HuH-7 (cell line): ENCODE results near the gene DNLZ.

Experiments
- DNase-seq: peaks from one replicate; pipeline ENCODE4 v3.0.0; 2011; ENCODE audit warnings: low spot score

The DNLZ gene

DNA sequence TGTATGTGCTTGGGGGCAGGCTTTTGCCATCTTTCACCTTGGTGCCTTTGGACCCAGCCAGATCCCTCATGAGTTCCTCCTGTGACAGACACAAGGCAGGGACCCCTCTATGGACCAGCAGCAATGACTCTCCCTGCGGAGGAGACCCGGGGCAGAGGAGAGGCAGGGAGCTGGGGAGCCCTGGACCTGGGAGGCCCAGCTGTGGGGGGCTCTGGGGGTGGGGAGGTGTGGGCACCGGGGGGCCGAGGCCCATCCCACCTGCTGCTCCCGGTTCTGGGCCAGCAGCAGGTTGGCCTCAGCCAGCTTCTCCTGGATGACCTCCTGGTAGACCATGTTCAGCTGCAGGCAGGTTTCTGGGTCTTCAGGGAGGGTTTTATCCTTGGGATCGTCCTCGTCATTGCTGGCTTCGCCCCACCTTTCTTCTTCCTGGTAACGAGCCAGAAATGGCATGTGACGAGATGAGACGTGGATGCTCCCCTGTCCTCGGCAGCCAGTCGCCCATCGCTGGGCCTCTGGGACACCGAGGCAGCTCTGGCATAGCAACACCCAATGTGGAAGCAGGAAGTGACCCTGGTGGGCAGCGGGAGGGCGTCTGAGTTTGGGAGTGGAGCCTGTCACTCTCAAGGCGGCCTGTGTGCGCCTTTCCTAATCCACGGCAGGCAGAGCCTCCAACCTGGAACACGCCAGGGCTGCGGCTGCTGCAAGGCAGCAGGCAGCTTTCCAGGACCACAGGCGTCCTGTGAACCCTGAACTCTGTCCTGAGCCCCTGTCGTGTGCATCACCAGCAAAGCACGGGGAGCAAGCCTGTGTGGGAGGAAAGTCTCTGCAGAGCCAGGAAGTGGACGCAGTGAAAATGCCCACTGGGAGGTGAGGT, 32.0 kb upstream of the DNLZ start:
- no peak for DNase-seq

DNA sequence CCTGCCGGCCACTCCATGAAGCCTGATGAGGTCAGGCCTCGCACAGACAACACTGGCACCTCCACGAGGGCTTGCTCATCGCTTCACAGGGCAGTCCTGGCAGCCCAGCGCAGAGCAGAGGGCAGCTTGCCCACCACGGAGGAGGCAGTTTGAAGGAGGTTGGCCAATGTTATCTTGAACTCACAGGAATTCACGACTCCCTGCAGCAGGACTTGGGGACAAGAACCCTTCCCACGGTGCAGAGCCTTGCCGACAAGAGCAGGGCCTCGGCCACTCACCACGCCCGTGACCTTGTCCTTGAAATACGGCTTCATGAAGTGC, 31.4 kb upstream of the DNLZ start:
- no peak for DNase-seq

DNA sequence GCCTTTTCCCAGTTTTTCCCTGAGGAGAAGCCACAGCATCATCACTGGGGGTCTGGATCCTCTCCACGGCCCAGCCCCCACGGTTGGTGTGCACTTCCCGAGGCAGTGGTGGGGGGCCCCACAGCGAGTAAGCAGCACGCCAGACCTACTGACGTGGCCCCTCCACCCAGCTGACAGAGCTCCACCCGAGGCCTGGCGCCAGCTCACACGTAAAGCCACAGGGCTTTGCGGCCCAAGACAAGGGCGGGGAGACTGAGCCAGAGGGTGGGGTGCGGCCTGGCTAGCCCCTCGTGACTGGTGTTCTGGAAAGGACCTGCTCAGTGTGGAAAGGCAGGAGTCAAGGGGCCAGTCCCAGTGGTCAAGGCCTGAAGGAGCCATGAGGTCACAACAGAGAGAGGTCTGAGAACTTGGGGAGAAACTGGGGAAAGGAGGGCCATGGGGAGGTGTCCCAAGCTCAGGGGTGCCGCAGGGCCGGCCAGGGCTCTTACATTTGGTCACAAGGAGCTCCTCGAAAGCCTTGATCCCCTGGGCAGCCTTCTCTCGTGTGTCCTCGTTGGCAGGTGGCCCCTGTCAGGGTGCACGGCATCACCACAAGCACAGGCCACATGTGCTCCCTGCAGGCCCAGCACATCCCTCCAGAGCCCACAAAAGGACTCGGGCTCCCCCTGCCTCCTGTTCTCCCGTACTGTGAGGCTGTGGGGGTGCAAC, 30.9 kb upstream of the DNLZ start:
- DNase-seq = no peak

DNA sequence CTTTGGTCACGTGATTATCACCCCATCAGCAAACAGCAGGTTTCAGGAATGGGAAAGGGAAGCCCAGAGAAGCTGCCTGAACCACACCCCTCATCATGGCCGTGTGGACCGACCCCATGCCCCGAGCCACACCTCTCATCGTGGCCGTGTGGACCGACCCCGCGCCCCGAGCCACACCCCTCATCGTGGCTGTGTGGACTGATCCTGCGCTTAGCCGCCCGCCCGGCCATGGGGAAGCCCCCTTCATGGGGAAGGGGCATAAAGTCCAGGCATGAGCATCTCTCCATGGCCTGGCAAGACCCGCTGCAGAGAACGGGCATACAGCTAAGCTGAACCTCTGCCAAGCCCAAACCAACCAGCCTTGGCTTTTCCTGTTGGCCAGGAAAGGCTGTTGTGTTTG, 30.0 kb upstream of the DNLZ start:
- no peak for DNase-seq

DNA sequence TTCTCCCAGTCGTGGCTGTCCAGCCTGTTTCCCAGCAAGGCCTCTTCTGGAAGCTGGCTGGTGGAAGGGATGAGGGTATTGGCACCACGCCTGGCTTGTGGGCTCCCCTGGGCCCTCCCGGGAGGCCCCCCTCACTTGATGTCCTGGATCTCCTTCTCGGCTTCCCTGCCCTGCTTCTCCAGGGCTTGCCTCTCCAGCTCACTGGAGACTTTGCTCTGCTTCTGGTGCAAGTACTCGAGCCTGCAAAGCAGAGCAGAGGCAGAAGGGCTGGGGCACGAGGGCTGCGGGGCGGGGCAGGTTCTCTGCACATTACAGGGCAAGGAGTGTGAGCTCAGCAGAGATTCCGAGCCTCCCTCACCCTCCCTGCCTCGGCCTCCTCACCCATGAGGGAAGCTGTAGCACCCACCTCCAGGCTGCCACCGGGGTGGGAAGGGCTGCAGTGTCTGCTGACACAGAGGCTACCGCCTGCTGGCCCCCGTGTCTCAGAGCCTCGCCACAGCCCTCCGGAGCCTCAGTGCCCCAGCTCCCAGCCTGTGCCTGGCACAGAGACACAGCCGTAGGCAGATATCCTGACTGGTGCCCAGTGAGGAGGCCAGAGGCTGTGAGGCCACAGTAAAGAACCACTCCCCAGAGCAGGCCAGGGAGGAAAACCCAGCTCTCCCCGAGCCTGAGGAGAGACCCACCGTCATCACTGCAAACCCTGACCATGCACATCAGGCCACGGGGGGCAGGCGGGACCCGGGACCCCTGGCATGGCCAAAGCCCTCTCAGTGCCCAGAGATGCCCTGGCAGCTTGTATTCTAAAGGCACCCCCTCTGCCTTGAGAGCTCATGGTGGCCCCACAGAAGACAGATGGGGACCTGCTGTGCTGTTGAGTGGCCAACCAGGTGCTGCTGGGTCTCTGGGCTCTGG, 29.2 kb upstream of the DNLZ start:
- no peak for DNase-seq

DNA sequence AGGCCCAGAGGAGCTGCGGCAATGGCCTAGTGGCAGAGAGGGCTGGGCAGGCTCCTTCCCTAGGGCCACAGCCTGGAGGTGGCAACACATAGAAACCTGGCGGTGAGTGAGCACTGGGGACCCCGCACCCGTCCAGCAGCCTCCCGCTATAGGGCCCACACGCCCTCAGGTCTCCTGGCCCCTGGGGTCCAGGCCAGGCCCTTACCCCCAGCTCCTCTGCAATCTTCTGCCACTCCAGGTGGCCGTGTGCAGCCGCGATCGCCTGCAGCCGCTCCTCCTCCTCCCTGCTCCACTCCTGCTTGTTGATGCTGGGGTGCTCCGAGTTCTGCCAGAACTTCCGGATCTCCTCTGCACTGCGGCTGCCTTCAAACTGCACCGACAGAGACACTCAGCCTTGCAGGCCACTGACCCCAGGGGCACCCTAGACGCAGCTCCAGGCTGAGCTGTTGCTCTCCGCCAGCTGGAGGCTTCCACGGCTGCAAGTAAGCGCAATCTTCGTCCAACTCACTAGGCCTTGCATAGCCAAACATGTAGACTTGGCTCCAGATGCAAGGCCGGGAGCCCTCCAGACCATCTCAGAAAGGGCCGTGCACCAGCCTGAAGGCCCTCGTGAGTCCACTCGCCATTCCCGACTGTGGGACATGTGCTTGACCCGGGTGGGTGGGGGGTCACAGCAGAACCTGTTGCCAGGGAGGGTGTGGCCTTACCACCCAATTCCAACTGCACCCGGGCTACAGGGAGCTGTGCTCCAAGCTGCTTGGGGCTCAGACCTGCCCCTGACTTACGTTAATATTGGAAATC, 28.4 kb upstream of the DNLZ start:
- no peak for DNase-seq

DNA sequence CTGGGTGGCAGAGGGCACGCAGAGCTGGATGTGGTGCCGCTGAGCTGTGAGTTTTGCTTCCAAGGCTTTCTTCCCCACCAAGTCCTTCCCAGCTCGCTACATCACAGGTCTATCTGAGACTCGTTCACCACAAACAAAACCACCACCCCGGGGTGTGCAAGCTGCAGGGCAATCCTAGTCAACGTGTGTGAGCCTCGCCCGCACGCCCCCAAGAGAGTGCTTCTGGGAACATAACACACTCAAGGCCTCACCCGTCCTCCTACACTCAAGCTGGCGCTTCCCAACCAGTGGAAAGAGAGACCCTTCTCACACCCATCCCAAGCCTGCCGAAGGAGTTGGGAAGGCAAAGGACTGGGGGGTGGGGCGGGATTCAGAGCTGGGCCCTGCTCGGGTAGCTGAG, 25.9 kb upstream of the DNLZ start:
- DNase-seq = no peak

DNA sequence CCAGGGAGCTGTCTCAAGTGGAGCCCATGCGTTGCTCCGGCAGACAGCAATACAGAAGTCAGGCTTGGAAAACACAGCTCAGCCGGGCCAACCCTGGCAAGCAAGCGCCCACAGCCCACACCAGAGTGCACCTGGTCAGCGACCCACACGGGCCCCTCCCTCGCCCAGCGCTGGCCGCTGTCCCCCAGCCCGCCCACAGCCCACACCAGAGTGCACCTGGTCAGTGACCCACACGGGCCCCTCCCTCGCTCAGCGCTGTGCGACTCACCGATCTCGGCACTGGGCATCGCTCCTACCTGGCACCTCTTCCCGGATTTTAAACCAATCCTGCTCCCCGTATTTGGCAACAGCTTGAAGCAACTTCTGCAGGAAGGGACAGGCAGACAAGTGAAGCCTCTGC, 23.7 kb upstream of the DNLZ start:
- no peak for DNase-seq

DNA sequence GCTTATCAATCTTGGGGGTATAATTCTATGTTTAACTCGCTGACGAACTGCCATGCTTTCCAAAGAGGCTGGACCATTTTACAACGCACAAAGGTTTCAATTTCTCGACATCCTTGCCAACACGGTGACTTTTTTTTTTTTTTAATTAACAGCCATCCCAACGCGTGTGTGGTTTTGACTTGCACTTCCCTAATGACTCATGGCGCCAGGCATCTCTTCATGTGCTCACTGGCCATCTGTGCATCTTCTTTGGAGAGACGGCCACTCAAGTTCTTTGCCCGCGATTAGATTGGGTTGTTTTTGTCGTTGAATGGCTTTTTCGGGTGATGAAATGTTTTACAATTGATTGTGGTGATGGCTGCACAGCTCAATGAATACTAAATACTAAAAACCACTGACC, 22.5 kb upstream of the DNLZ start:
- no peak for DNase-seq

DNA sequence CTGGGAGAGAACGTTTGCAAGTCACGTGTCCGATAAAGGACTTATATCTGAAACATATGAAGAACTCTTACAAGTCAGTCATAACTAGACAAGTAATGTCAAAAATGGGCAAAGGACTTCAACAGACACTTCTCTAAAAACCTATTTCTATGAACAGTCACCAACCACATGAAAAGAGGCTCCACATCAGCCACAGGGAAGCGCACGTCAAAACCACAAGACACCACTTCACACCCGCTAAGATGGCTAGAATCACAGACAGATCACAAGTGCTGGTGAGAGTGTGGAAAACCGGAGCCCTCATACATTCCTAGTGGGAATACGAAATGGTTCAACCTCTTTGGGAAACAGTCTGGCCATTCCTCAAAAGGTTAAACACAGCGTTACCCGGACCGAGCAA, 21.5 kb upstream of the DNLZ start:
- no peak for DNase-seq

DNA sequence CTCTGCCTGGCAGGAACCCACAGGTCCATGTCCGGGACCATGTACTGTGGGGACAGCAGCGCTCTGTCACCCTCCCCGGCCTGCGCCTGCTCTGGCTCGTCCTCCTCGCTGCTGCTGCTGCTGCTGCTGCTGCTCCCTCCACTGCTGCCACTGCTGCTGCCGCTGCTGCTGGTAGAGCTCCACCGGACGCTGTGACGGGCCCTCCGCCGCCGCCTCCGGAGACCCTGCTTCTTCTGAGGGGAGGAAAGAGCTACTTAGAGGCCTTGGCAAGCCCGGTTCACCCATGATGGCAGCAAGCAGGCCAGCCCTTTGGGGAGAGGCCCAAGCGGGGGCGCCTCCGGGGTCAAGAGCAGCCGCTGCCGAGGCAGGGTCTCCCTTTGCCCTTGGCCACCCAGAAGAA, 19.9 kb upstream of the DNLZ start:
- no peak for DNase-seq

DNA sequence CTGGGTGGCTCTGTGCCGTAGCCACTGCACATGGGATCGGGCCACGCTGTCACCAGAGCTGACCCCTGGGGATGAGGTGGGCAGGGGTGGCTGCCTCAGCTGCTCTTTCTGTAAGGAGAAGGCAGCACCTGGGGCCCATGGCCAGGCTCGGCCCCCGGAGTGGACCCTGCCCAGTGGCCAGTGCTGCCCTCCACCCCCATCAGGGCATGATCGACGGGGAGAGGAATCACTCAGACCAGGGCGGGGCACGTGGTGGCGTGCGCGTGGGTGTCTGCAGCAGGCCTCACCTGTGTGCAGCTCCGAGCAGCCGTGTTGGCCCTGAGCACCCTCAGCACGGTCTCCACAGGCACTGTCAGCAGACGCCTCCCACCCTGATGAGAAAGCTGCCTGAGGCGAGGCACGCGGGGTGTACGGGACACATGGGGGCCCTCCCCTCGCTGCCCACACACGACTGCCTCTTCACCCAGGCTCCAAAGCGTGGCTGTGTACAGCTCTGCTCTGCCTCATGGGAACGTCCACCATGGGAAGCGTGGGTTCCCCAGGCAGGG, 18.5 kb upstream of the DNLZ start:
- no peak for DNase-seq

DNA sequence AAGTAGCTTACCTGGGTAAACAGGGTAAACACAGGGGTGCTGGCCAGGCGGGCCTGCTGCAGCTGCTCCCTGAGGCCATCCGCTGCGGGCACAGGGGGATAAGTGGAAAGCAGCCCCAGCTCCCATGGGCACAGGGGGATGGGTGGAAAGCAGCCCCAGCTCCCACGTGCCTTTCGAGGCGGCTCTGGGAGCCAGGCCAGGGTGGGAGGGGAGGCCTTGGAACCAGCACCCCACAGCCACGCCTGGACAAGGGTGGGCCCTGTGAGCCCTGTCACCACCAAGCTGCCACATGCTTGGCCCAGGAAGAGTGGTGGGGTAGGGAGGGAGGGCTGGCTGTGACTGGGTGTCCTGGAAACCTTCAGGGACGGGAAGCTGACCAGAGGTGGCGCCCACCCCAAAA, 17.8 kb upstream of the DNLZ start:
- no peak for DNase-seq

DNA sequence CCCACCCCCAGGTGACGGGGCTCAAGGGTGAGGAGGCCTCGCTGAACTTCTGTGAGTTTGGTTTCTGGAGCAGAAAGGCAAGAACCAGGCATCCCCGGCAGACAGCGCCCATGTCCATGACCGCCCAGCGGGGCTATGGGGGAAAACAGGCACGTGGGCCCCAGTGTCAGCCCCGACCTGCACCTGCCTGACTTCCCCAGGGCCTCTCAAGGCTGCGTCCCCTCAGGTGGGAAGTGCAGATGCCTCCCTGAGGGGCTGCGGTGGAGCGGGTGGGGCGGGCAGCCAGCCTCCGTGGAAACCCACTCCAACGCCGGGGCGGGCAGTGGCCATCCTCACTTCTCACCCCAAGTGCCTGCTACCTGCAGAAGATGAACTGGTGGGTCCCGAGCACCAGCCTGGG, 16.8 kb upstream of the DNLZ start:
- DNase-seq = no peak

DNA sequence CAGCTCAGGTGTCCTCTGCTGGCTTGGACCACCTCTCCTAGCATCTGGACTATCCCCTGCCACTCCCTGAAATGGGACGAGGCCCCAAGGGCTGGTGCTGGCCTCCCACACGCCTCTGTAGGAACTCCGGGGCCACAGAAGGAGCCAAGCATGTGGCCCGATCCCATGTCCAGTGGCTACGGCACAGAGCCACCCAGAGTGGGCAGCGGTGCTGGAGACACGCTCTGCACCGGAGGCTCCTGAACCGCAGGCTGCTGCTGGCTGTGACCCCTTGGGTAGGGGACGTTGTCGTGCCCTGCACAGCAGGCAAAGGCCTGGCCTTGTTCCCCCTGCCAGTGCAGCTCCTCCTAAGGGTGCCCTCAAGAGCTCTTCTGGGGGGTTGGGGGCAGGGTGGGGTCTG, 16.3 kb upstream of the DNLZ start:
- no peak for DNase-seq

DNA sequence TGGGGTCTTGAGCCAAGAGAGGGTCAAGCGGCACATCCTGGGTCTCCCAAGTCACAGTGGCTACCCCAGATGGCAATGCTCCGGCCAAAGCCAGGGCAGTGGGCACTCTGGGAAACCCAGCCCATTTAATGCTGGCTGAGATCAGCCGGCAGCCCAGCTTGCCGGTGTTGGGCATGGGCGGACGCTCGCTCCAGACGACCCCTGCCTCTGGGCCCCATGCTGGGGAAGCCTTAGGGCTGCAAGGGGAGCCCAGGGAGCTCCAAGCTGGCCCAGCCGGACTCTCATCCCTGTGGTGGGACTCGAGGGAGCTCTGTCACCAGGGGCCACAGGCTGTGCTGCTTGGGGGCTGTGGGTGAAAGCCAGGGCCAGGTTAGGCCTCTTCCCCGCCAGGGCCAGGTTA, 15.9 kb upstream of the DNLZ start:
- DNase-seq = no peak

DNA sequence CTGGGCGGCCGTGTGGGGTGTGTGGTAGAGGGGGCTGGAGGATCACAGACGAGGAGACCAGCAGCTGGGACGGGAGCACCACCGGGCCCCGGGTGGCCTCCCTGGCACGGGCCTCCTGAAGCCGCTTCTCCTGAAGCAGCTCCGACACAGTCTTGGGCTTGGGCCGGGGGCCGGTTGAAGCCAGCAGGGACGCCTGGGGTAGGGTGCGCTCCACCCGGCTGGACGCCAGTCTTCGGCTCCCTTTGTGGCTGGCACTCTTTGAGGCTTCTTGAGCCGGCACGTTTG, 15.4 kb upstream of the DNLZ start:
- DNase-seq = no peak

DNA sequence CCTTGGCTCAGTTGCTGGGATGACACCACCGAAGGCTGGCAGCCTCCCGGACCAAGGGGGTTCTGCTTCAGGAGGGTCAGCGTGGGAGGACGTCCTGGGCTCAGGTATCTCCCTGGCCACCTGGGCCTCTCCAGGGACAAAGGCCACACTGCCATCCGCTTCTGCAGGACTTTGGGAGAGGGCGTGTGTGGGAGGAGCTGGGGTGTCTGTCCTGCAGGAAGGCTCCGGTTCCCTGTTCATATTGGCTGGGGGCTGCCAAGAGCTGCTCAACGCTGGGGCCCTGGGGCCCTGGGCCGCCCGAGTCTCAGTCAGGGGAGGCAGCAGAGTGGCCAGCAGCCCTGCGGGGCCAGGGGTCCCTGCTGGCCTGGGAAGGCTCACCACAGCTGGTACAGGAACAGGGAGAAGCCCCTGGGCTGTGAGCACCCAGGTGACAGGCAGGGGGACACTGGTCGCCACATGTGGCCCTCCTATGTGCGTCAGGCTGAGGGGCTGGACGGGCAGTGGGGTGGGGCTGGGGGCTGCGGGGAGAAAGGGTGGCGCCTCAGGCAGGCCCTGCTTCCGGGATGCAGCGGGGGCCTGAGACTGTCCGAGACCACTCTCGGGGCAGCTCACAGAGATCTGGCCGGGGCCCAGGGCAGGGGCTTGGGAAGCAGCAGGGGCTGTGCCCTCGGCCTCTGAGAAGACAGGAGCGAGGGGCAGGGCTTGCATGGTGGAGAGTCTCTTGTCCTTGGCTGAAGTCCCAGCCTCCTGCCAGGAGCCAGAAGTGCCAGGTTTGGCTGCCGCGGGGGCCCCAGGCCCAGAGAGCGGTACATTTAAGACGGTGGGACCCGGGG, 14.8 kb upstream of the DNLZ start:
- DNase-seq = no peak

DNA sequence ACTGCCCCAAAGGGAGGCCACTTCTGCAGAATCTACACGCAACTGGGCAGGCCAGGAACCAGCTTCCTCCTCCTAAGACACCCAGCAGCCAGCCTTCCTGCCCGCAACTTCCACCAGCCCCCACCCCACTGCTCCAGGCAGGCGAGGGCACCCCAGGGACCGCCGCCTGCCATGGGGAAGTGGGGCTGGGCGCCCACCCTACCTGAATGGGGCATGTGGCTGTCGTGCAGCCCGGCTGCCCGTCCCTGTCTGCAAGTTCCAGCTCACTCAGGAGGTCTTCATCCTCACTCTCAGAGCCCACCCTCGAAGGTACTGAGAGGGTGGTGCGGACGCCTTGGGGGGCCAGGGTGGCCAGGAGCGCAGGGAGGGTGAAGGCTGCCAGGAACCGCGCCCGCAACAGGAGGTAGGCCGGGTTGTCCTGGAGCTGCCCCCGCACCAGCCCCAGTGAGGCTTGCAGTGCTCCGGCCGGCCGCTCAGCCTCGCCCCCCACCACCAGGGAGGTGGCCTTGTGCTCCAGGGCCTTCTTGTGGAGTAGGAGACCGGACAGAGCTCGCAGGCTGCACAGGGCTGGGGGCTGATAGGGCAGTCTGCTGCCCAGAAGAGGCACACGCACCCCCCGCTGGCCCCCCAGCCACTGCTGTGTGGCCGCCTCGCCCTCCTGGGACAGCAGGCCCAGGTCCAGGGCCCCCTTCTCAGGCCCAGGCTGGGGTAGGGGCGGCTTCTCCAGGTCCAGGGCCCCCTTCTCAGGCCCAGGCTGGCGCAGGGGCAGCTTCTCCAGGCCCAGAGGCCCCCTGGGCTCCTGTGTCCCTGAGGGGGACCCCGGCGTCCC, 14.0 kb upstream of the DNLZ start:
- no peak for DNase-seq

DNA sequence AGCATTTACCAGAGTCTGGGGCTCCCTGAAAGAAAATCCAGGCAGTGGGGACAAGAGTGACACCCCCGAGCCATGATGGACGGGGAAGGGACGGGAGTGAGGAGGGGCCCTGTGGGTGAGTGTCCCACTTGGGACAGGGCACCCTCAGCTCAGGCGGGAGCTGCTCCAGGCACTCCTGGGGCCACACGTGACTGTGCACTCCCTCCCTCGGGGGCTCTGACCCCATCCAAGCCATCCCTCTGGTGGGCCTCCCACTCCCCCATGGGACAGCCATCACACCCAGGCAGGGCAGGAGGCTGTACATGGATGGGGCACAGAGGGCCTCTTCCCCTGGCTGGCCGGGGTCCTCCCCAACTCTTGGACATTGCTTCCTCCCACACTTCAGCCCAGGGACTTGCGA, 12.9 kb upstream of the DNLZ start:
- DNase-seq = no peak
